Stimulated activated CD8-positive, alpha-beta memory T cell treated with anti-CD3 and anti-CD28 coated beads, Interleukin-7, amount 100 ng/mL, for 48 hours (primary cell): Measurements from ENCODE around the gene SPAG16.

Source experiments
- DNase-seq, 2 donors: peaks; one replicate each; pipeline ENCODE4 v3.0.0-alpha.2; 2020; ENCODE audit warnings: low read depth in 1 of 2; ENCODE audit errors: extremely low read depth in 1 of 2

The SPAG16 gene

GRCh38 chr2:213789940-213790339 is 505.7 kb downstream of the SPAG16 start:
- no peak for DNase-seq

DNA sequence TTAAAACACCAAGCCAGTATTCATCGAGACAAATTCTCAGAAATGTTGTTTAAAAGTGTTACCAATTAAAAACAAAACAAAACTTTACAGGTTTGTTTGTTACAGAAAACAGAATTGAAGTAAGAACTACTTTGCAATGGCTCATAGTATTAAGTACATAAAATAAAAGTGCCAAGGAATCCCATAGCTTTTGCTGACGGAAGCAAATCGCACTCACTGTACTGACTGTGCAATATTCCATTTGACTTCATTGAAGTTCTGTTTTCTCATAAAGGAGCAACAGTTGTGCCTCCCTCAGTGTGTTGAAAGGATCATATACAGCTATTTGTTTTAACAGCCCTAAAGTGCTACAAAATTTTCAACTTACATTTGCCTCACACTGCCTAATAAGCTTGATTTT is 507.8 kb downstream of the SPAG16 start:
- no peak for DNase-seq

DNA sequence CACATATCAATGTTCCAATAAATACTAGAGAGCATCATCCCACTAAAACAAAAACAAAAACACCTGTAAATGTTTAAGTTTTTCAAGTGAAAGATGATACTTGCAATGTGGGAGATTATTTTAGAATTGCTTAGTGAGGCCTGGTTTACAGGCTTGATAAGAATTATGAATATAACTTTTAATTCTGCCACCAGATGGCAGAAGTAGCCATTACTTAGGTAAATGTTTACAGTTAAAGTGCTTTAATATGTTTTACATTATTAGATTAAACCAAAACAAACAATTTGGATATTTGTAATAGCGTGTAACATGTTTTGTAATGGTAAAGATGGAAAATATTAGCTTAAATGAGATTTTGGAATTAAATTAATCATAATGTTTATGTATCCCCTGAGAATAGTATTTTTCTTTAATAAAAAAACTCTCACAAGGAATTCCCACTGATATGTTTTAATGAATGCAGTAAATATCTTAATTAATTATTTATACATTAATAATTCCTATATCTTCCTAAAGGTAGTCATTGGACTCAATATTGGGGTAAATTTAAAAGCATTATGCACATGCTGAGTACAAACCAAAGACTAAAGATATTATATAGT is 522.0 kb downstream of the SPAG16 start:
- DNase-seq, result no peak

GRCh38 chr2:213816583-213816982 is 532.3 kb downstream of the SPAG16 start:
- no peak for DNase-seq

DNA sequence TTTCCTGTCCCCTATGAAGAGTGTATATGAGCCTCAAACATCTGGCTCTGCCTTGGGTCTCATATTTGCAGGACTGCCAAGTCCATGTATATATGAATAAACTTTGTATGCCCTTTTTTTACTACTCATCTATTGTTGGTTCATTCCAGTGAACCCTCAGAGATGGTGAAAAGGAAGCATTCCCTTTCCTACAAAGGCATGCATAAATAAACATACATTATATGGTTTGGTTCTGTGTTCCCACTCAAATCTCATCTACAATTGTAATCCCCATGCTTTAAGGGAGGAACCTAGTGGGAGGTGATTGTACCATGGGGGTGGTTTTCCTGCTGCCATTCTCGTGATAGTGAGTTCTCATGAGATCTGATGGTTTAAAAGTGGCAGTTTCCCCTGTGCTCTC is 534.2 kb downstream of the SPAG16 start:
- no peak for DNase-seq

DNA sequence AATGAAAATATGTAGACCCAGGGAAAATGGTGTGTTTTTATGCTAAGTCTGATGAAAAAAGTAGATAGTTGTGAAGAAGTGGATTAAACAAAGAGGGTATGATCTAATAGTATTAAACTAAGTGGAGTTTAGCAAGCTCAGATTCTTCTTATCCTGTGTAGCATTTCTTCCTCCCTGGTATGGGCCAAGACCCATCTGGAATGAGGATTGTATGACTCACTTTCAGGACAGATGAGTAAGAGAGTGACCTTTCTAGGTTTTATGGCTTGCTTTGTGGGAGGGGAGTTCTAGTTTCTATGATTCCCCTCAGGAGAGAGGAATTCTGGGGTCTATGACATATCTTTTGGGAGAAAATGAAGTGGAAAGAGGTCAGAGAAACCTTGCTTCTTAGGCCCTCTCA is 550.1 kb downstream of the SPAG16 start:
- no peak for DNase-seq

GRCh38 chr2:213834746-213835145 is 550.5 kb downstream of the SPAG16 start:
- DNase-seq, result no peak

- DNase-seq, result no peak
These were observed 562.6 kb downstream of the SPAG16 start for GRCh38 chr2:213846856-213847255.

- no peak for DNase-seq
These were observed 563.1 kb downstream of the SPAG16 start for GRCh38 chr2:213847316-213847715.

DNA sequence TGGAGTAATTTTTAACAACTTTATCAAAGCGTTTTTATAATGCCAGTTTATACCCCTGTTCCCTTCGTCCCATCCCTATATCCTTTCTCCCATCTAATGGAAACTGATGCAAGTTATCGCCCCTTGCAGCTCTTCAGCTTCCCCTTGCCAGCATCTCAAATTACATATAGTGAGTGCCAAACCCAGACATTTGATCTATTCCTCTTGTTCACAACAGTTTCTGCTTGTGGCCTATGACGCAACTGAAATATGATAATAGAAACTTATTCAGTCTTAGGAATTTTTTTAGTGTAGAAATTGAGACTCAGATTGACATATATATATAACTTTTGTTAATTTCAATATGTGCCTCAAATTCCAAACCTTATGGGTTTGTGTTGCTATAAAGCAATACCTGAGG is 564.4 kb downstream of the SPAG16 start:
- no peak for DNase-seq

- no peak for DNase-seq
These were observed 577.4 kb downstream of the SPAG16 start for GRCh38 chr2:213861638-213862037.

- no peak for DNase-seq
These were observed 578.3 kb downstream of the SPAG16 start for GRCh38 chr2:213862407-213863076.

DNA sequence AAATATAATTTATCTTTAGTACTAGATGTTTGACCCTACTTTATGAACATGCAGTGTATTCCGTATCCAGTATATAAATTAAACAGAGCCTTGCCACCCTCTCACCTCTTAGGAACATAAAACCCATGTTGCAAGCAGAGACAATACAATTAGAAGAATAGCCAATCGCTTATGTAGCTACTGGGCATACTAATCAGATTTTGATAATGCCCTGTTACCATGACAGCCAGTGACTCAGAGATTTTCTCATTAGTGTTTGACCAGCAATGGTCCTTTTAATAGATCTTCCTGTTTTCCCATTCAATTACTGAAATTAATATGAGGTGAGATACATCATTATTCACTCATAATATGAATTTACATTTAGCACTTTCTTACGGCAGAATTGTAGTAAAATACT is 579.3 kb downstream of the SPAG16 start:
- DNase-seq, result no peak

GRCh38 chr2:213868526-213868925 is 584.3 kb downstream of the SPAG16 start:
- no peak for DNase-seq

- DNase-seq, result no peak
These were observed 601.2 kb downstream of the SPAG16 start for GRCh38 chr2:213885485-213885884.

DNA sequence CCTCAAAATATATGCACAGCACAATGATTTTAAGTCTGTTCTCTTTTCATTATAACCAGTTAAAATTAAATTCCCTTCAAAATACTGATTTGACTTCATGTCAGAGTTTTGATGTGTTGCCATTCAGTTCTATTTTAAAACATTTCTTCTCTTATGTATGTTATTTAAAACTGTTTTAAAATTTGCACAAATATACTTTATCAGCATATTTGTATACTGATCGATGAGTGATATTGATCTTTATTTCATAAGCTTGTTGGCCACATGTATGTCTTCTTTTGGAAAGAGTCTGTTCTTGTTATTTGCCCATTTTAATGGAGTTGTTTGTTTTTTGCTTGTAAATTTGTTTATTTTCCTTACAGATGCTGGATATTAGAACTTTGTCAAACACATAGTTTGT is 630.2 kb downstream of the SPAG16 start:
- no peak for DNase-seq

- DNase-seq, result no peak
These were observed 635.8 kb downstream of the SPAG16 start for GRCh38 chr2:213920014-213920413.

GRCh38 chr2:213923543-213923942 is 639.3 kb downstream of the SPAG16 start:
- DNase-seq, result no peak

- no peak for DNase-seq
These were observed 650.3 kb downstream of the SPAG16 start for GRCh38 chr2:213934560-213934959.

DNA sequence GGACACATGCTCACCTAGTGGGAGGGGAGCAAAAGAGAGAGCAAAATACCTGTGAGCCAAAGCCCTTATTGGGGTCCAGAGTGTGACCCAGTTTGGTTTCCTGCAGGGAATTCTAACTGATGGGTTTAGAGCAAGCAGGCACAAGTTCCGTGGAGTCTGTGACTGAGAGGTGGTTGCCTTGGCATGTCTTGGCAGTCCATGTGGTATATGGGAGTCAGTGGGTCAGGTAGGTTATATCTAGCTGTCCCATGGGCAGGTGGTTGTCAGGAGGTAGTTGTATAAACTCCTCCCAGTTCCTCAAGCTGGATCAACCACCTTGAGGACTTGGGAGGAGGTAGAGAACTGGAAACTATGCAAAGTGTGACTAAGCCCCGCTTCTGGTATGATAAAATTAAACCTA is 673.8 kb downstream of the SPAG16 start:
- DNase-seq, result no peak

- no peak for DNase-seq
These were observed 675.3 kb downstream of the SPAG16 start for GRCh38 chr2:213959589-213959988.

GRCh38 chr2:213971536-213971935 is 687.3 kb downstream of the SPAG16 start:
- DNase-seq, result no peak

DNA sequence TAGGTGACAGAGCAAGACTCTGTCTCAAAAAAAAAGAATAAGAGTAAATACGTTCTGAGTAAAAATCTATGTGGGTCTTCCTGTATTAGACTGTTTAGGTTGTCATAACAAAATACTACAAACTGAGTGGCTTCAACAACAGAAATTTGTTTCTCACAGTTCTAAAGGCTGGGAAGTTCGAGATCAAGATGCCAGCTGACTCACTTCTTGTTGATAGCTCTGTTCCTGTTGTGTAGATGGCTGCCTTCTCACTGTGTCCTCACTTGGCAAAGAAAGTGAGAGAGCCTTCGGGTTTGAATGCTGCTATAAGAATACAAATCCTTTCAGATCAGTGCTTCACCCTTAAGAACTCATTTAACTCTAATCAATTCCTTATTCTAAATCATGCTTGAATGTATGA is 696.6 kb downstream of the SPAG16 start:
- no peak for DNase-seq
